Measurements from ENCODE around the gene TTBK2. TPM values are rescaled to one million over a fixed set of nuclear protein-coding genes. Genes with fewer than 3 reads are reported as not detected.

Gene TTBK2
- total RNA-seq, 3 donors from 2014 or later (not counting 1 experiment from before 2014, with no cell fraction given), result 17.5 to 25.9 (median 25.7) TPM

DNA sequence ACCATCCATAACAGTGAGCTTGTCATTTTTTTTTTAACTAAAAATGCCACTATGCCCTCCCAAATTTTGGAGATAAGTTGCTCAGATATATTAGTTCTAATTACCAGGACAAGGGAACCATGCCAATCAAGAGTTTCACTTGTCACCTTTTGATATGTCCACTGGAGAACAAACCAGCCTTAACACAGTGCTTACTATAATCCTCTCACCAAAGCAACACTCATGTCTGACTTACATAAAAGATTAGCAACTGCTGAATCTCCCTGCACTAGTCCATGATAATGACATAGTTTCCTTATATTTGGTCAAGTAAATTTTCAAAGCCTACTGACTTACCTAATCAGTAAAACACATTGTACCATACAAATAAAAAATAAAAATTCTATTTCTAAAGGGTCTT, 44.4 kb downstream of the TTBK2 start:
- Histone ChIP-seq H3K4me1 (ENCODE audit: control insufficient read depth, insufficient read depth, low read length) (no peaks in the 10 kb centered on the region), H3K4me3 (ENCODE audit: low read length) (no peak overlapping the region), H3K9me3 (ENCODE audit: control insufficient read depth, insufficient read depth, low read length) (no peaks in the 10 kb centered on the region), H3K27me3 (ENCODE audit: control insufficient read depth, insufficient read depth, low read length) (no peaks in the 10 kb centered on the region), H3K27ac (ENCODE audit: low read length) (no peak overlapping the region), H3K36me3 (ENCODE audit: control insufficient read depth, insufficient read depth, low read length) (no peaks in the 10 kb centered on the region)
- H3K27me3 Mint-ChIP-seq (ENCODE audit: low read depth in 2 of 2), result no peaks in the 10 kb centered on the region
- no peaks in the 10 kb centered on the region for H3K36me3 Mint-ChIP-seq
- intact Hi-C loops (cut with micrococcal nuclease), result no loop called here
- ATAC-seq, result no peak
- no peaks in the 10 kb centered on the region for H3K9me3 Mint-ChIP-seq
- no peak for DNase-seq
- no peak overlapping the region for H3K4me3 Mint-ChIP-seq
- TF ChIP-seq, protein P1, sequence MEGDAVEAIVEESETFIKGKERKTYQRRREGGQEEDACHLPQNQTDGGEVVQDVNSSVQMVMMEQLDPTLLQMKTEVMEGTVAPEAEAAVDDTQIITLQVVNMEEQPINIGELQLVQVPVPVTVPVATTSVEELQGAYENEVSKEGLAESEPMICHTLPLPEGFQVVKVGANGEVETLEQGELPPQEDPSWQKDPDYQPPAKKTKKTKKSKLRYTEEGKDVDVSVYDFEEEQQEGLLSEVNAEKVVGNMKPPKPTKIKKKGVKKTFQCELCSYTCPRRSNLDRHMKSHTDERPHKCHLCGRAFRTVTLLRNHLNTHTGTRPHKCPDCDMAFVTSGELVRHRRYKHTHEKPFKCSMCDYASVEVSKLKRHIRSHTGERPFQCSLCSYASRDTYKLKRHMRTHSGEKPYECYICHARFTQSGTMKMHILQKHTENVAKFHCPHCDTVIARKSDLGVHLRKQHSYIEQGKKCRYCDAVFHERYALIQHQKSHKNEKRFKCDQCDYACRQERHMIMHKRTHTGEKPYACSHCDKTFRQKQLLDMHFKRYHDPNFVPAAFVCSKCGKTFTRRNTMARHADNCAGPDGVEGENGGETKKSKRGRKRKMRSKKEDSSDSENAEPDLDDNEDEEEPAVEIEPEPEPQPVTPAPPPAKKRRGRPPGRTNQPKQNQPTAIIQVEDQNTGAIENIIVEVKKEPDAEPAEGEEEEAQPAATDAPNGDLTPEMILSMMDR (IDR thresholded peaks at IDR 0.05), result no peak
- H3K4me1 Mint-ChIP-seq, result no peaks in the 10 kb centered on the region
- no peak overlapping the region for H3K27ac Mint-ChIP-seq

- Histone ChIP-seq H3K27ac (ENCODE audit: low read length) (no peak overlapping the region), H3K36me3 (ENCODE audit: control insufficient read depth, insufficient read depth, low read length) (no peaks in the 10 kb centered on the region), H3K9me3 (ENCODE audit: control insufficient read depth, insufficient read depth, low read length) (no peaks in the 10 kb centered on the region), H3K27me3 (ENCODE audit: control insufficient read depth, insufficient read depth, low read length) (no peaks in the 10 kb centered on the region), H3K4me1 (ENCODE audit: control insufficient read depth, insufficient read depth, low read length) (no peaks in the 10 kb centered on the region), H3K4me3 (ENCODE audit: low read length) (no peak overlapping the region)
- H3K9me3 Mint-ChIP-seq, result no peaks in the 10 kb centered on the region
- TF ChIP-seq, protein P1 (IDR thresholded peaks at IDR 0.05), result no peak
- H3K36me3 Mint-ChIP-seq, result no peaks in the 10 kb centered on the region
- no peak for ATAC-seq
- intact Hi-C loops (cut with micrococcal nuclease), result no loop called here
- no peaks in the 10 kb centered on the region for H3K27me3 Mint-ChIP-seq (ENCODE audit: low read depth in 2 of 2)
- DNase-seq, result no peak
- no peaks in the 10 kb centered on the region for H3K4me1 Mint-ChIP-seq
- WGBS (ENCODE audit: insufficient coverage), result 92% methylated on average over 1 of the region's 2 CpGs
- H3K27ac Mint-ChIP-seq, result no peak overlapping the region
- no peak overlapping the region for H3K4me3 Mint-ChIP-seq
These were observed 51.9 kb downstream of the TTBK2 start for GRCh38 chr15:42868683-42869082.

GRCh38 chr15:42863572-42864239, 56.9 kb downstream of the TTBK2 start:
- no peaks in the 10 kb centered on the region for H3K27me3 ChIP-seq (ENCODE audit: control insufficient read depth, insufficient read depth, low read length)
- no peak overlapping the region for H3K4me3 Mint-ChIP-seq
- peaks cover 3% of the 10 kb centered on the region for H3K36me3 ChIP-seq (ENCODE audit: control insufficient read depth, insufficient read depth, low read length)
- no peak overlapping the region for H3K27ac ChIP-seq (ENCODE audit: low read length)
- DNase-seq (no peak), ATAC-seq (no peak)
- no peaks in the 10 kb centered on the region for H3K27me3 Mint-ChIP-seq (ENCODE audit: low read depth in 2 of 2)
- no peaks in the 10 kb centered on the region for H3K4me1 ChIP-seq (ENCODE audit: control insufficient read depth, insufficient read depth, low read length)
- peaks cover 0 to 13% of the 10 kb centered on the region in 2 donors for H3K4me1 Mint-ChIP-seq
- H3K4me3 ChIP-seq (ENCODE audit: low read length), result no peak overlapping the region
- H3K9me3 ChIP-seq (ENCODE audit: control insufficient read depth, insufficient read depth, low read length), result no peaks in the 10 kb centered on the region
- TF ChIP-seq, protein P1 (IDR thresholded peaks at IDR 0.05), result no peak
- no peaks in the 10 kb centered on the region for H3K9me3 Mint-ChIP-seq
- H3K27ac Mint-ChIP-seq, result no peak overlapping the region
- intact Hi-C loops (cut with micrococcal nuclease), result no loop called here
- 100% methylated on average over 2 of the region's 2 CpGs for WGBS (ENCODE audit: insufficient coverage)
- no peaks in the 10 kb centered on the region for H3K36me3 Mint-ChIP-seq

Data from natural killer cell (primary cell).